Muscle layer of colon (tissue), 2 donors: Measurements from ENCODE around the gene ENAM.
"Not testable (repeated sequence)": the region's sequence is repeated elsewhere in the genome, so short reads cannot be mapped to it uniquely, and the experiment has no call there.

Experiments
- H3K27ac ChIP-seq: one replicate; pipeline ENCODE4 v1.7.0; 2013; ENCODE audit warnings: low read depth, mild to moderate bottlenecking, low read length, moderate library complexity
- H3K27me3 ChIP-seq, 2 donors: one replicate each; pipeline ENCODE4 v1.7.0; 2013; ENCODE audit warnings: low read length in 2 of 2, mild to moderate bottlenecking in 2 of 2; ENCODE audit not compliant: insufficient read depth in 2 of 2, control insufficient read depth in 1 of 2
- H3K36me3 ChIP-seq: one replicate; pipeline ENCODE4 v1.7.0; 2013; ENCODE audit warnings: mild to moderate bottlenecking, low read length; ENCODE audit not compliant: insufficient read depth
- H3K4me1 ChIP-seq: one replicate; pipeline ENCODE4 v1.7.0; 2013; ENCODE audit warnings: mild to moderate bottlenecking, low read length; ENCODE audit not compliant: insufficient read depth
- H3K4me3 ChIP-seq, 2 donors: one replicate each; pipeline ENCODE4 v1.7.0; 2013; ENCODE audit warnings: low read length in 2 of 2, low read depth in 1 of 2, mild to moderate bottlenecking in 1 of 2, moderate library complexity in 1 of 2
- H3K9ac ChIP-seq: one replicate; pipeline ENCODE4 v1.7.0; 2013; ENCODE audit warnings: low read length
- H3K9me3 ChIP-seq: one replicate; pipeline ENCODE4 v1.7.0; 2013; ENCODE audit warnings: mild to moderate bottlenecking, low read length
- donor health status: abdominal sarcoma.
- donor health status: Adenocarcinoma of cecum.

Gene ENAM

GRCh38 chr4:70661309-70661922 lies 32.9 kb downstream of the ENAM start:
- not testable (repeated sequence) for H3K27ac ChIP-seq, H3K27me3 ChIP-seq, H3K4me1 ChIP-seq, H3K4me3 ChIP-seq, H3K36me3 ChIP-seq, H3K9ac ChIP-seq, H3K9me3 ChIP-seq

DNA sequence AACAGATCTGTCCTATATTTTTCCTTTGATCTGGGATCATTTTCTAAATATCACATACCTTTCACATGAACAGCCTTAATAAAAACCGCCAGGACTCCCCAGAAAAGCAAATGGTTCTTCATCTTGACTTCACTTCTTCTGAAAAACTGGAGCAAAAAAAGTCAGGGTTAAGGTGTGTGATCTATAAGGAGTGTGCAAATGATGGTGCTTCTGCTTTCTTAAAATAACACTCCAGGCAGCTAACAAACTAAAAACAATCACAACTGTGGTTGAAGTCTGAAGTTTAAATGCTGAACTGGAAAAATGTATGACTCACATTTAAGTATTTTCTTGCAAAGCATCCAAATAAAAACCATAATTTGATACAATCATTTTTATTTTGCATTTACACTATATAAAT lies 37.8 kb downstream of the ENAM start, which contains the start of gene JCHAIN:
Gene JCHAIN, minus strand, starts transcription at position 140 of the 400 bp plus-strand sequence. Its CDS starts 18 bp downstream, at position 122.
- Histone ChIP-seq H3K27me3 (no peaks in the 10 kb centered on the region), H3K36me3 (no peaks in the 10 kb centered on the region), H3K9me3 (no peaks in the 10 kb centered on the region), H3K4me3 (no peak within 1 kb of the TSS), H3K9ac (no peak within 1 kb of the TSS), H3K4me1 (no peaks in the 10 kb centered on the region), H3K27ac (no peak within 1 kb of the TSS)

- H3K9ac ChIP-seq = no peak overlapping the region
- no peaks in the 10 kb centered on the region for H3K9me3 ChIP-seq
- no peak overlapping the region for H3K4me3 ChIP-seq
- no peaks in the 10 kb centered on the region for H3K27me3 ChIP-seq
- no peak overlapping the region for H3K27ac ChIP-seq
- H3K36me3 ChIP-seq = no peaks in the 10 kb centered on the region
- H3K4me1 ChIP-seq = no peaks in the 10 kb centered on the region
Observed at GRCh38 chr4:70667740-70668535, 39.4 kb downstream of the ENAM start.

DNA sequence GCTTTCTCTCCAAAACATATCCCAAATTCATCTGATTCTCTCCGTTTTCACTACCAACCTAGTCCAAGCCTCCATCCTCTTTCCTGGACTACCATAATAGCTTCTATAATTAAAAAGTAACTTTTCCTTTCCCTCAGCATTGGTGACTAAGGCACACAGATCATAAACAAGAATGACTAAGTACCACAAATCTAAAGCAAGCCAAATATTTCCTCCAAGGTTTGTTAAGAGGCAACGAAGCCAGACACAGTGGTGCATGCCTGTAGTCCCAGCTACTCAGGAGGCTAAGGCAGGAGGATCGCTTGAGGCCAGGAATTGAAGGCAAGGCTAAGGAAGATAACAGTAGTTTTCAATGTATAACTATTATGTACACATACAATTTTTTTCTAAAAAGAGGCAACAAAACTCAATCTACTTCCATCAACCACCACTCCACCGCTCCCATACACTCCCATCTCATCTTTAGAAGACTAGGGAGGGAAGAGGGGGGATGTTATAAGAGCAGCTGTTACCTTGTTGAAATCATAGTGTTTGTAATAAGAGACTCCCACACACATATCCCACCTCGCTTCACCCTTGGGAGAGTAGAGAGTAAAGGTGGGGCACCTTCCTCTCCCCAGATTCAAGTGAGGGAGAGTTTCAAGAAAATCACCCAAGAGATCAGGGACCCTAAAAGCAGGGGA lies 41.9 kb downstream of the ENAM start:
- no peak overlapping the region for H3K9ac ChIP-seq

DNA sequence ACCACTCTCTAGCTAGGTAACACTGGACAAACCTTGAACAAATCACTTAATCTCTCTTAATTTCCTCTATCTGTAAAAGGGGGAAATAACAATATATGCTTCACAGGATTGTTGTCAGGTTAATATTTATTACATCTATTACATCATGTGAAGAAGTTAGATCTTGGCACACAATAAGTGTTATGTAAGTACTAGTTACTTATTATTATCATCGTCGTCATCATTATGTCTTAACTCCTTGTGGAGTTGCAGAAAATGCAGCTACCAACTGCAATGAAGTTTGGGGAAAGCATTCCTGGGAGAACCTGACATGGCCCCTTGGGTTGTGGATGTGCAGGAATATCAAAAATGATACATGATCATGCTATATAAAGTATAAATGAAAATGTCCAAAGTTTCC lies 42.5 kb downstream of the ENAM start:
- H3K4me3 ChIP-seq = no peak overlapping the region
- H3K9me3 ChIP-seq = no peaks in the 10 kb centered on the region
- no peaks in the 10 kb centered on the region for H3K36me3 ChIP-seq
- H3K27ac ChIP-seq = no peak overlapping the region
- no peak overlapping the region for H3K9ac ChIP-seq
- no peaks in the 10 kb centered on the region for H3K27me3 ChIP-seq
- no peaks in the 10 kb centered on the region for H3K4me1 ChIP-seq

More for the DNA sequence above, 41.9 kb downstream of the ENAM start:
- Histone ChIP-seq H3K36me3 (no peaks in the 10 kb centered on the region), H3K27me3 (no peaks in the 10 kb centered on the region), H3K27ac (no peak overlapping the region), H3K4me1 (no peaks in the 10 kb centered on the region), H3K4me3 (no peak overlapping the region), H3K9me3 (no peaks in the 10 kb centered on the region)

DNA sequence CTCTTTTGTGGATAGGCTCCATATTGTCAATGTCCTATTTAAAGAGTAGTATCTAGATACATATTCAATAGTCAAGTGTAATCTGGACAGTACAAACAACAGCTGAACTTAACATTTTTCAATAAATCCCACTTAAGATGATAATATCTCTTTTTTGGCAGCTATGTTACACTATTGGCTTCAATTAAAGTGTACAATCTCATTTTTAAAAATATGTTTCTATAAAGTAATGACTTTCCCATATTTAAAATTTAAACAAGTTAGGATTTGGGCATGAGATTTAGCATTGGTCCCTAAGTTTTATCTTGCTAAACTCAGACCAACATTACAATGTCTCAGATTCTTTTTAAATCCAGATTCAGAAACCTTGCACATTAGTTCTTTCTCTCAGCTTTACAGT lies 45.6 kb downstream of the ENAM start:
- Histone ChIP-seq H3K36me3 (no peaks in the 10 kb centered on the region), H3K4me3 (no peak overlapping the region), H3K27ac (no peak overlapping the region), H3K4me1 (no peaks in the 10 kb centered on the region), H3K9me3 (no peaks in the 10 kb centered on the region), H3K9ac (no peak overlapping the region), H3K27me3 (no peaks in the 10 kb centered on the region)

- Histone ChIP-seq H3K9me3 (no peaks in the 10 kb centered on the region), H3K27me3 (no peaks in the 10 kb centered on the region), H3K27ac (no peak overlapping the region), H3K9ac (no peak overlapping the region), H3K4me3 (no peak overlapping the region), H3K36me3 (no peaks in the 10 kb centered on the region), H3K4me1 (no peaks in the 10 kb centered on the region)
Observed at GRCh38 chr4:70674731-70675130, 46.2 kb downstream of the ENAM start.

- H3K36me3 ChIP-seq = no peaks in the 10 kb centered on the region
- H3K4me3 ChIP-seq = no peak overlapping the region
- no peaks in the 10 kb centered on the region for H3K4me1 ChIP-seq
- H3K9me3 ChIP-seq = no peaks in the 10 kb centered on the region
- no peaks in the 10 kb centered on the region for H3K27me3 ChIP-seq
- H3K27ac ChIP-seq = no peak overlapping the region
- no peak overlapping the region for H3K9ac ChIP-seq
Observed at GRCh38 chr4:70676554-70677090, 48.1 kb downstream of the ENAM start.

DNA sequence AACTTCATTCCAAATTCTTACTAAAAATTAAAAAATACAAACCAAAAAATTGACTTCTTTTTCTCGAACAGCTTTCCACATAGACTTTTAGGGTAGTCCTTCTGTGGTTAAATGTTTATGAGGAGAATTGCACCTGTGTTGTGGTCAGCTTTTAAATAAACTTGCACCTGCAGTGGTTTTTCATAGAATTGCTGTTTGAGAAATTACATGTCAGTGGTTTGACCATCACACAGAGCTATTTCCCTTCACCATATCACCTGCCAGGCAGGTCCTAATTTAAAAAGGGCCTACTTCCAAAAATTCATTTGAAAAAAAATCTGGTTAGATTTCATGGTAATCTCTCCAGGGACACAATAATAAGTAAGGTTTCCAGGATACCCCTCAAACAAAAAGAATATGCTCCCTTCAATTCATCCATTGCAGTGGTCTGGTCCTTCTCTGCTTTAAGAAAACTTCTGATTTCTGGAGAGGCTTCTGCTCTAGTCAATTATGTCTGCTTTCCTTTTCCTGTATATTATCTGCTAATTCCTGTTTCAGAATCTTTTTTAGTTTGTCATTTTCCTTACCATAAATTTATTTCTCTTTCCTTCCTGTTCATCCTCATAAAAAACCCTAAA lies 49.9 kb downstream of the ENAM start:
- no peak overlapping the region for H3K27ac ChIP-seq
- no peak overlapping the region for H3K4me3 ChIP-seq
- no peaks in the 10 kb centered on the region for H3K27me3 ChIP-seq
- no peaks in the 10 kb centered on the region for H3K36me3 ChIP-seq
- H3K4me1 ChIP-seq = no peaks in the 10 kb centered on the region
- no peak overlapping the region for H3K9ac ChIP-seq
- H3K9me3 ChIP-seq = no peaks in the 10 kb centered on the region

DNA sequence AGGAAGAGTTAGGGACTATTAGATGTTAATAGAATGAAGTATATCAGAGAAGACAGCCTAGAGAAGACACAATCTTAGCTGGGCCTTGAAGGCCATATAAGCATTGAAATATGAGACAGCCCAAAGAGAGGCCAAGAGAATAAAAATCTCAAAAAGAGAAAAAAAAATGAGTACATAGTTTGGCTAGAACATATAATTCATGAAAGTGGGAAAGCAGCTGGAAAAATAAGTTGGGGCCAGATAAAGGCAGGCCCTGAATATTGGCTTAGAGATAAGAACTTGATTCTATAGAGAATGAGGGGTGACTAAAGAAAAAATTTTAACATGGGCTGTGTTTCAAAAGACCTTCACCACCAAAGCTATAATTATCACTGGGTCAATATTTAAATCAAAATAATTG lies 52.4 kb downstream of the ENAM start:
- no peak overlapping the region for H3K9ac ChIP-seq
- no peak overlapping the region for H3K4me3 ChIP-seq
- no peaks in the 10 kb centered on the region for H3K4me1 ChIP-seq
- H3K36me3 ChIP-seq = no peaks in the 10 kb centered on the region
- H3K9me3 ChIP-seq = no peaks in the 10 kb centered on the region
- H3K27ac ChIP-seq = no peak overlapping the region
- no peaks in the 10 kb centered on the region for H3K27me3 ChIP-seq

- Histone ChIP-seq H3K9ac (no peak overlapping the region), H3K4me3 (no peak overlapping the region), H3K36me3 (no peaks in the 10 kb centered on the region), H3K27ac (no peak overlapping the region), H3K9me3 (no peaks in the 10 kb centered on the region), H3K27me3 (no peaks in the 10 kb centered on the region), H3K4me1 (no peaks in the 10 kb centered on the region)
Observed at GRCh38 chr4:70681704-70682103, 53.2 kb downstream of the ENAM start.
